NOMO-1 treated with dmso at 0.1 percent for 144 hours (cell line): ENCODE measurements around the gene NDUFS7.

Experiments
- DNase-seq: peaks from one replicate; lab custom pipeline; 2025; ENCODE audit not compliant: unreplicated experiment; lab: John Stamatoyannopoulos, UW

Gene NDUFS7

GRCh38 chr19:1399745-1400144, 16.0 kb downstream of the NDUFS7 start:
- DNase-seq: no peak

GRCh38 chr19:1400281-1401137, 16.8 kb downstream of the NDUFS7 start:
- DNase-seq: peak; percentile 12

GRCh38 chr19:1401138-1401888, 17.6 kb downstream of the NDUFS7 start, which contains the start of gene GAMT:
Gene GAMT, minus strand, starts transcription at chr19:1401542. Its CDS starts 66 bp downstream, at chr19:1401476.
- DNase-seq: no peak

- no peak for DNase-seq
These were observed 18.1 kb downstream of the NDUFS7 start for GRCh38 chr19:1401889-1402217.

GRCh38 chr19:1402411-1403070, 18.8 kb downstream of the NDUFS7 start:
- no peak for DNase-seq

- peak; percentile 91 for DNase-seq
These were observed 23.2 kb downstream of the NDUFS7 start for GRCh38 chr19:1406774-1407527.

GRCh38 chr19:1407528-1408299, 24.0 kb downstream of the NDUFS7 start, which contains the start of gene DAZAP1:
Gene DAZAP1, plus strand, starts transcription at chr19:1407586. Its CDS starts 188 bp downstream, at chr19:1407774.
- DNase-seq: no peak

GRCh38 chr19:1408300-1409203, 24.8 kb downstream of the NDUFS7 start:
- DNase-seq: peak; percentile 21

- no peak for DNase-seq
These were observed 25.7 kb downstream of the NDUFS7 start for GRCh38 chr19:1409204-1410005.

GRCh38 chr19:1410136-1410786, 26.6 kb downstream of the NDUFS7 start:
- DNase-seq: no peak

GRCh38 chr19:1410789-1411188, 27.1 kb downstream of the NDUFS7 start:
- DNase-seq: no peak

GRCh38 chr19:1411255-1412191, 27.8 kb downstream of the NDUFS7 start:
- DNase-seq: no peak

GRCh38 chr19:1412323-1412923, 28.7 kb downstream of the NDUFS7 start:
- DNase-seq: no peak

- DNase-seq: no peak
These were observed 29.5 kb downstream of the NDUFS7 start for GRCh38 chr19:1412995-1413800.
